Lung microvascular endothelial cell (primary cell): ENCODE measurements around the gene SLC25A31. TPM values are rescaled to one million over a fixed set of nuclear protein-coding genes. Genes with fewer than 3 reads are reported as not detected.
A peak's percentile ranks its signal among the peaks of the same experiment; 100 is the strongest.

Source experiments
- DNase-seq, 2 donors: peaks; one replicate each; pipeline versions ENCODE4 v3.0.0 to v3.0.0-alpha.2; 2010; ENCODE audit warnings: low read depth in 2 of 2
- total RNA-seq: library from RNA; depleted of rRNA; stranded (reverse); fragments of >200 nt; gene quantifications from 2 replicates; pipeline ENCODE4 v1.2.1, GENCODE V29; 2014

The SLC25A31 gene
- total RNA-seq: not detected in 2 replicates

DNA sequence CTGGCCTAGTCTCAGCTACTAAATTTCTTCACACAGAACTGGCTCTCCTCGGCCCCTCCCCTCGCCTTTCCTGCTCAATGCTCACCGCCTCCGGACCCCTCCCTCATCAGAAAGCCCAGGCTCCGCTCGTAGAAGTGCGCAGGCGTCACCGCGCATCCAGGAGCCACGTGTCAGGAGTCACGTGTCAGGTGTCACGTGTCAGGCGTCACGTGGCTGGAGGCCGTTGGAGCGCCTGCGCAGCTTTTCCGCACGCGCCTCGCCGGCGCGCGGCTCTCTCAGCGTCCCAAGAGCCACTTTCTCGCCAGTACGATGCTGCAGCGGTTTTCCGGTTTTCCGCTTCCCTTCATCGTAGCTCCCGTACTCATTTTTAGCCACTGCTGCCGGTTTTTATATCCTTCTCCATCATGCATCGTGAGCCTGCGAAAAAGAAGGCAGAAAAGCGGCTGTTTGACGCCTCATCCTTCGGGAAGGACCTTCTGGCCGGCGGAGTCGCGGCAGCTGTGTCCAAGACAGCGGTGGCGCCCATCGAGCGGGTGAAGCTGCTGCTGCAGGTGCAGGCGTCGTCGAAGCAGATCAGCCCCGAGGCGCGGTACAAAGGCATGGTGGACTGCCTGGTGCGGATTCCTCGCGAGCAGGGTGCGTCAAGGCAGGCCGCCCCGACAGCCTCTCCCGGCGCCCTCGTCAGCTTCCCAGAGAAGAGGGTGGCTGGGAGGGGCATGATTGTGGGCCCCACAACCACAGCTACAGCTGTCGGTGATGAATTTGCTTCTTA lies at the start of gene SLC25A31:
TSS of gene SLC25A31 (plus strand) at position 259 of the 772 bp plus-strand sequence. CDS start at position 405, 146 bp downstream.
- DNase-seq: no peak

DNA sequence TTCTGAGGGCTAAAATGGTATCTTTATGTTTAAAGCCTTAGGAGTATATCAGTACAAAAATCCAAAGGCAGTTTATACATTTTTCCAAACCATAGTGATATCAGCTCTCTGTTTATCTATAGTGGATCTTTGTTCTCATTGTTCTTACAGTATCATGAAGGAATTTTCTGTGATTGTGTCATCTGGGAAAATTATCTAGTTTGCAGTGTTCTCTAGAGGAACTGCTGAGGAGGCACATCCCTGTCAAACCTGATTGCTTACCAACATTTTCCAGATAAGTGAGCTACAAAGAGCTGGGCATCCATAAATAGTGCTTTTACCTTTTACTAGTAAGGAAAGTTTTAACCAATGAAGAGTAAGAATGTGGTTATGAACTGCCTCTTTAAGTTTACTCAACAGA lies 44.9 kb upstream of the SLC25A31 start:
- peak; percentile 22 to 51 for DNase-seq

DNA sequence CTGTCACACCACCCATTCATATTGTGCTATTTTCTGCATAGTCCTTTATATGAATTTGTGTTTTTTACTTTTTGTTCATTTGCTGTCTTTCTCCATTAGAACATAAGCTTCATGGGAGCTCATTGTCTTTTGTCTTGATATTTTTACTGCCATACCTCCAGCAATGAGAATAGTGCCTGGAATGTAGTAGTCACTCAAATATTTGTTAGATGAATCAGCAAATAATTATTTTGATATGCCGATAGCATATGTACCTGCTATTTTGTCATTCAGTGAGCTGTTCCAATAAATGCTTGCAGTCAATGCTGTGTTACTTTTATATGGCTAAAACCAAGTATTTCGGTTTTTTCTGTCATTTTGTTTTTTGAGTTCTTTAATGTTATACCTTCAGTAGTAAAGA lies 43.5 kb upstream of the SLC25A31 start:
- peak; percentile 26 for DNase-seq

DNA sequence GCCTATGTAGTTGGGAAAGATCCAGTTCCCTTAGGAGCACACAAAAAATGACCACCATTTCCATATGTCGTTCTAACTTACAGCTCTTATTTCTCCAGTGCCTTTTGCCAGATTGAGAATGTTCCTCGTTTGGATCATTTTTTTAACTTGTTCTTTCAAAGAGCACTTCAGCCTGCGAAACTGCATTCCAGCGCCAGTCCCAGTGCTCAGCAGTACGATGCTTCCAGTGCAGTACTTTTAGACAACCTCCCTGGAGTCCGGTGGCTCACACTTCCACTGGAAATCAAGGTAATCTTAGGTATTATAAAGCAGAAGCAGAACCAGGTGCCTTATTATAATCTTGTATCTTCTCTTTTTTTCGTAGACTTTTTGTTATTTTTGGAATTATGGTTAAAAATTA lies 42.6 kb upstream of the SLC25A31 start:
- no peak for DNase-seq

DNA sequence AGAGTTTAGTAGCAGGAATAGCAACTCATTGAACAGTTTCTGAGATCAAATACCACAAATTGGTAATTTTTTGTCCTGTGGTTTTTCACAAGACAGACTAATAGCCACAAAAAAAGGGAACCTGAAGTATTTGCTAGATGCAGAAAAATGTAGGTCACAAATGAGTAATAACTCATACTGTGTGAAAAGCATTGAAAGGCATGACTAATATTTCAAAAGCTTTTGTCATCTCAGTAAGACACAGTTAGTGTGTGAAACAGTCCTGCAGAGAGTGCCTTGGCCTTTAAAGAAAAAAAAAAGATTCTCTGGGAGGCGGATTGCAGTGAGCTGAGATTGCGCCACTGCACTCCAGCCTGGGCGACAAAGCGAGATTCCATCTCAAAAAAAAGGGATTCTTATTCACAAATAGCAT lies 31.4 kb upstream of the SLC25A31 start:
- DNase-seq: peak in 1 of 2 donors; percentile 64

DNA sequence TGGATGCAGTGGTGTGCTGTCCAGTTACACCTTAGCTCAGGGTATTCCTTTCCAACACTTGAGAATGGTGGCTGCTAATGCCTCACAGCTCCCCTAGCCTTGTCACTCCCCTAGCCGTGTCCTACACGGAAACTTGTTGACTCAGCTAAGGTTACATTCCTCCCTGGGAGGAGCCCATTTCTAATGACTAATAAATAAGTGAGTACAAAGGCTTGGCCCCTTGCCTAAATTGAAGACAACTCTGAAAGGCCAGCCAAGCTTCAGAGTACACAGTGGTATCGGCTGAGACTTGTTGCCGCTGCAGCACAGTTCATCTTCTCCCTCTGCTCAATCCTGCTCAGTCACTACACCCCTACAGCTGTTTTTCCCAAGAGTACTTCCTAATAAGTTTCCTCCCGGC lies 21.2 kb upstream of the SLC25A31 start:
- DNase-seq: peak; percentile 57 to 91

DNA sequence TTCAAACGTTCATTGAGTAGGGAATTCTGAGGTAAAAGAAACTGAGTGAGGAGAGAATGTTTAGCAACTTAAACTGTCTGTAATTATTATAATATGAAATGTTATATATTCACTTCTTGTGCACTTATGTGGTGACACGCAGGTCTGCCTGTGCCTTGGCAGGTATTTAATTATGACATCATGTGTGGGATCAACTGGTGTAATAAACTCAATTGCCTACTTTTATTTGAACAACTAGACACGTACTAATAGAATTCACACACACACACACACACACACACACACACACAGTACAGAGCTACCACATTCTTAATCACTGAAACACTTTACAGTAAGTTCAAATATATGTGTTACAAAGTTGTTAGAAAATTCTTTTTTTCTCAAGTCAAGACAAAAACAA lies 20.7 kb upstream of the SLC25A31 start:
- DNase-seq: peak in 1 of 2 donors; percentile 36

DNA sequence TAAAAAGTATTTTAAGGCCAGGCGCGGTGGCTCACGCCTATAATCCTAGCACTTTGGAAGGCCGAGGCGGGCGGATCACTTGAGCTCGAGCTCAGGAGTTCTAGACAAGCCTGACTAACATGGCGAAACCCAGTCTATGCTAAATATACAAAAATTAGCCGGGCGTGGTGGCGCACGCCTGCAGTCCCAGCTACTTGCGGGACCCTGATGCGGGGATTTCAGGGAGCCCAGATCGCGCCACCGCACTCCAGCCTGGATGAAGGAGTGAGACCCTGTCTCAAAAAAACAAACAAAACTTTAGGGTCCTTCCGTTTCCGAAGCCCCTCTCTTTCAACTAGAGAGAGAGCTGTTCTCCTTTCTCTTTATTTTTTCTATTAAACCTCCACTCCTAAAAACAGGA lies 1.2 kb downstream of the SLC25A31 start:
- DNase-seq: no peak

DNA sequence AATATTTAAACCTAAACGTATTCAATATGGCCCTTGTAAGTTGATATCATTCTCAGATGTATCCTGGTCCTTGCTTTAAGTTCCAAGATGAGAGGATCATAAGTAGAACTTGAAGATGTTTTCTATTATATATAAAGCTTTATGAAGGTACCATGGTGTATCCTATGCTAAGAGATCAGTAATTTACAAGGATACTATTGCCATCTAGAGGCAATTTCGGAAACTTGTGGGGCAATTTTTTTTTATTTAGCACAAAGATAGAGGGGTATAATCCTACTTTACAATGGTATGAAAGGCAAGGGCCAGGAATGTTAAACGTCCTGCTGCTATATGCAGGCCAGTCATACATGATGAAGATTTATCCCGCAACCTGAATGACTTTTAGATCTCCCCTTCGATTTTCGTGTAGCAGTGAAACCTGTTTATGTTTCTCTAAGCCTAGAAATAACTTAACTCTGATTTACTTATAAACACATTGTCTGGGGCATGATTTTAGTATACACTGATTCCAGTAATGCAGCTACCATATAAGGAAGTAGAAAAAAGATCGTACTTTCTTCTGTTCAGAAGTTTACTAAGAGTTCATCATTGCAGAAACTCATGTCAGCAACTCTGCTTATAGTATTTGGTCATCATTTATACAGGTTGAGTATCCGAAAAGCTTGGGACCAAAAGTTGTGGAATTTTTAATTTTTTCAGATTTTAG lies 2.6 kb downstream of the SLC25A31 start:
- peak; percentile 49 to 62 for DNase-seq

DNA sequence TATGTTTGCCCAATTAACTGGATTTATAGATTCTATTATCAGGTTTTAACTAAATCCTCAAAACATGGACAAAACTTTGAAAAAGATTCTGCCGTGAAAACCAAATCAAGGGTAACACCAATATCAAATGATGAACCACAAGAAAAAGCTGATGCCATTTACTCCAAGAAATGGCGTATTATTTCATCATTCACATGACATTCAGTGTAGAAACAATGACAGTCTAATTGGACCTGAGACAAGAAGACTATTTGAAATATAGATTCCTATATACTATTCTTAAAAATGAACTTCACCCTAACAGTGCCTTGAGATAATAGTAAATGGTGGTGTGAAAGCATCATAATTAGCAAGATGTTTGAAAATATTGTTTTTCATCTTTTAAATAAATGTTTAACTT lies 4.8 kb downstream of the SLC25A31 start:
- no peak for DNase-seq

DNA sequence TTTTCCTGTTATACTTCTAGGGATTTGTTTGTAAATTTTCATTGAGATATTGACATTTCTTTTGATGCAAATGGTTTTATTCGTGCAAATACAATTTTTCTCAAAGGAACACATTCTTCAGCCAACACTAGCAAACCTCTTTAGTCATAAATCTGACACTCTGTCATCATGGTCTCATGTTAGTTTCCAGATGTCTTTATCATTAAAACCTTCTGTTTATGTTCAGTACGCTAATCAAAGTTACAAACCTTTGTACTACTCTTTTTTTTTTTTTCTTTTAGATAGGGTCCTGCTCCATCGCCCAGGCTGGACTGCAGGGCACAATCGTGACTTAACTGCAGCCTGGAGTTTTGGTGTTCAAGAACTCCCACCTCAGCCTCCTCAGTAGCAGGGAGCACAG lies 7.1 kb downstream of the SLC25A31 start:
- DNase-seq: no peak

DNA sequence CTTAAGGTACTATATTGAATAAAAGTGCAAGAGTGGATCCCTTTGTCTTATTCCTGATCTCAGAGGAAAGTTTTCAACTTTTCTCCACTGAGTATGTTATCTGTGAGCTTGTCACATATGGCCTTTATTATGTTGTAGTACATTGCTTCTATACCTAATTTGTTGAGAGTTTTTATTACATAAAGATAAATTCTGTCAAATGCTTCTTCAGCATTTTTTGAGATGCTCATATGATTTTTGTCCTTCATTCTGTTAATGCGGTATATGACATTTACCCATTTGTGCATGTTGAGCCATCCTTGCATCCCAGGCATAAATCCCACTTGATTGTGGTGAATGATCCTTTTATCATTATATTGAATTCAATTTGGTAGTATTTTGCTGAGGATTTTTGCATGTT lies 11.0 kb downstream of the SLC25A31 start:
- no peak for DNase-seq

DNA sequence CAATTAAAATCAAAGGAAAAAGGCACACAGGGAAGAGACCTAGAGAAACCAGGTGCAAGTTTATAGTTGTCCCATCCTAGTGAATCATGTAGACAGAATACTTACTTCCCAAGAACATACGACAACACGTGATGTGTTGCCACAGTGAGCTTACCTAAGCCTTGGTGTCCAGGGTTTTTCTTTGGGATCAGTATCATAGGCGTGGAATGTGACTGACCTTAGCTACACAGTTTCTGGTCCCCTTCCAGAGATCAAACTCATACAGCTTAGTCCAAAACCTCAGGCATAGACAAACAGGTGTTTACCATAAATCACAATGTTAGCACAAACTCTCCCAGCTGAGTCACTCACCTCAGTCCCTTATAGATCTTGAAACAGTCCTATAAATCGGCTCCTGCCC lies 17.7 kb downstream of the SLC25A31 start:
- no peak for DNase-seq

DNA sequence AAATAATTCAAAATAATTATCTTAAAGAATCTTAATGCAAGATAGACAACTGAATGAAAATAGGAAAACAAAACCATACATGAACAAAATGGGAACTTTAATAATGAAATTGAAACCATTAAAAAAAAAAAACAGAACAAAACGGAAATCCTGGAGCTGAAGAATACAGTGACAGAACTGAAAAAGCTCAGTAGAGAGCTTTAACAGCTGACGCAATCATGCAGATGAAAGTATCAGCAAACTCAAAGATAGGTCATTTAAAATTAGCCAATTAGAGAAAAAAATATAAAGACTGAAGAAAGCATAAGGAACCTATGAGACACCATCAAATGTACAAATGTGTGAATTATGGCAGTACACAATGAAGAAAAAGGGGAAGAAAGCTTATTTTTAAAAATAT lies 18.8 kb downstream of the SLC25A31 start:
- no peak for DNase-seq

DNA sequence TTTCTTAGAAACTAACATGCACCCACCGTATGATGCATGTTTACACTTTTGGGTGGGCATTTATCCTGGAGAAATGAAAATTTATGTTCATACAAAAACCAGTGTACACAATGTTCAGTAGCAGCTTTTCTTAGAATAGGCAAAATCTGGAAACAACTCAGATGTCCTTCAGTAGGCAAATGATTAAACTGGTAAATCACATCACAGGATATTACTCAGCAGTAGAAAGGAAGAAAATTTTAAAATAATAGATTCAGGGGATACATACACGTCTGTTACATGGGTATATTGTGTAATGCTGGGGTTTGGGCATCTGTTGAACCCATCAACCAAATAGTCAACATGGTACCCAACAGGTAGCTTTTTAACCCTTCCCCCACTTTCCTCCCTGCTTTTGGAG lies 26.7 kb downstream of the SLC25A31 start:
- peak in 1 of 2 donors; percentile 3 for DNase-seq

DNA sequence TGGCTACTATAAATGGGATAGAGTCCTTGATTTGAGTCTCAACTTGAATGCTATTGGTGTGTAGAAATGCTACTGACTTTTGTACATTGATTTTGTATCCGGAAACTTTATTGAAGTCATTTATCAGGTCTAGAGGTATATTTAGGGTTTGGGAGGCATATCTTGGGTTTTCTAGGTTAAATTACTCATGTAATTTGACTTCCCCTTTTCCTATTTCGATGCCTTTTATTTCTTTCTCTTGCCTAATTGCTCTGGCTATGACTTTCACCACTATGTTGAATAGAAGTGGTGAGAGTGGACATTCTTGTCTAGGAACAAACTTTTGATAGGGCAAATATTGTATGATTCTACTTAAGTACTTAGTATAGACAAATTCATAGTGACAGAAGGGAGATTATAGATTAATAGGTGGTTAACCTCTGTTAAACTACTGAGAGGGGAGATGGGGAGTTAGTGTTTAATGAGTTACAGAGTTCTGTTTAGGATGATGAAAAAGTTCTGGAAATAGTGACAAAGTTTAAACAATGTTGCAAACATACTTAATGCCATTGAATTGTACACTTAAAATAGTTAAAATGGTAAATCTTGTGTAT lies 29.1 kb downstream of the SLC25A31 start:
- DNase-seq: no peak

DNA sequence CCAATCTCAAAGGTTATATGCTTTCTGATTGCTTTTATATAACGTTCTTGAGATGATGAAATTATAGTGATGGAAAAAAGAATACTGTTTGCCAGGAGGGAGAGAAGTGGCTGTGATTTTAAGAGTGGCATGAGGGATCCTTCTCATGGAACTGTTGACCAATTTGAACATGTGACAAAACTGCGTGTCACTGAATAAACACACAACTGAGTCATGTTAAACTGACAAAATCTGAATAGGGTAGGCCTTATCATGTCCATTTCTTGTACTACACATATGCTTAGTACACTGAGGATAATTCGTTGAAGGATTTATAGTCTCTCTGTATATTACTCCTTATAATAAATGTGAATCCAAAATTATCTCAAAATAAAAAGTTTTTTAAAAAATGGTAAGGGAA lies 29.7 kb downstream of the SLC25A31 start:
- DNase-seq: no peak

DNA sequence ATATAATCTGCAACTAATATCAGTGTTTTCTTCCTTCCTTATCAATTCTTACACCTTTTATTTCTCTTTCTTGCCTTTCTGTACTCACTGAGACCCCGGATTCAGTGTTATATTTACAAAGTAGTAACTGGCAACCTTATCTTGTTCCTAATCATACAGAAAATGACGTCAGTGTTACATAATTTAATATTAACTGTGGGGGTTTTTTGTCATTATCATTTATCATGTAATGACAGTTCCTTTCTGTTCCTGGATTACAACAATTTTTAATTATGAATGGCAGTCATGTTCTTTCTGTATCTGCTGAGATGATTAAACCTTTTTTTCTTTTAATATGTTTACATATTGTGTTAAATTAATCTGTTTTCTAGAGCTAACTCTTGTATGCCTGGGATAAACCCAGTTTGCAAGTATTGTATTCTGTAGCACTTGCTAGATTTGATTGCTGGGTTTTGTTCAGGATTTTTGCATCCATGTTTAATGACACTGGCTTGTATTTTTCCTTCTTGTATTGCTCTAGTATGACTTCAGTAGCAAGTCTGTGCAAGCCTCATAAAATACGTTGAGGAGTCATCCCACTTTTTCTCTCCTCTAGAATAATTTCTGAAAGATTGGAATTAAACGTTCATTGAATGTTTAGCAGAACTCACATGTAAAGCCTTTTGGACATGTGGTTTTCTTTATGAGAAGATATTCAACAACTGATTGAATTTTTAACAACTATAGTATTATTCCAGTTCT lies 41.5 kb downstream of the SLC25A31 start:
- DNase-seq: no peak

DNA sequence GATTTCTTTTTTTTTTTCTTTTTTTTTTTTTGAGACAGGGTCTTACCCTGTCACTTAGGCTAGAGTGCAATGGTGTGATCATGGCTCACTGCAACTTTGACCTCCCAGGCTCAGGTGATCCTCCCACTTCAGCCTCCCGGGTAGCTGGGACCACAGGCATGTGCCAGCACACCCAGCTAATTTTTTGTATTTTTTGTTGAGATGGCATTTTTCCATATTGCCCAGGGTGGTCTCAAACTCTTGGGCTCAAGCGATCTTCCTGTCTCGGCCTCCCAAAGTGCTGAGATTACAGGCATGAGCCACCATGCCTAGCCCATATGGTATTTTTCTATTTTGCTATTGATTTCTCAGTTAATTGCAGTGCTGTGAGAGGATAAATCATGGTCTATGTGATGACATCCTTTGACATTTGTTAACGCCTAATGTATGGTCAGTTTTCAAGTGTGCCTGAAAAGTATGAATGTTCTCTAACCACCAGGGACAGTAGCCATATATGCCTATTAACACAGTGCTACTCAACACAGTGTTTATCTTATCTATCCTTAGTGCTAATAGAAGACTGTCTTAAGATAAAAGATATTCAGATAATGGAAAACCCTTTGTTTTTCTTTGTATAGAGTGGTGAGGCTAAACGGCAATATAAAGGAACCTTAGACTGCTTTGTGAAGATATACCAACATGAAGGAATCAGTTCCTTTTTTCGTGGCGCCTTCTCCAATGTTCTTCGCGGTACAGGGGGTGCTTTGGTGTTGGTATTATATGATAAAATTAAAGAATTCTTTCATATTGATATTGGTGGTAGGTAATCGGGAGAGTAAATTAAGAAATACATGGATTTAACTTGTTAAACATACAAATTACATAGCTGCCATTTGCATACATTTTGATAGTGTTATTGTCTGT lies 42.8 kb downstream of the SLC25A31 start:
- no peak for DNase-seq

DNA sequence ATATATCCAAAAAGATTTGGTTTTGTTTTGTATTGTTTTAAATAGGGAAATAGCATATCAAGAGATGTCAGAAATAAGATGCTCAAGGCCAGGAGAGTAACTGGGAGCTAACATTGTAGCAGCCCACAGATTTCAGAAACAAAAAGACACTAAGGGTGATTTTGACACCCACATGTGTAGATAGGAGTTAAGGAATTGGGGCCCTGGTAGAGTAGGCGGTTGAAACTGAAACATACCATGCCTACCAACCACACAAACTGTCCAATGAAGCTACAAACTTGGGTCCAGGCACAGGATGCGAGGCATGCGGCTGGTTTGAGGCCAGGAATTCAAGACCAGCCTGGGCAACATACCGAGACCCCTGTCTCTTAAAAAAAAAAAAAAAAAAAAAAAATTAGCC lies 45.6 kb downstream of the SLC25A31 start:
- DNase-seq: no peak

DNA sequence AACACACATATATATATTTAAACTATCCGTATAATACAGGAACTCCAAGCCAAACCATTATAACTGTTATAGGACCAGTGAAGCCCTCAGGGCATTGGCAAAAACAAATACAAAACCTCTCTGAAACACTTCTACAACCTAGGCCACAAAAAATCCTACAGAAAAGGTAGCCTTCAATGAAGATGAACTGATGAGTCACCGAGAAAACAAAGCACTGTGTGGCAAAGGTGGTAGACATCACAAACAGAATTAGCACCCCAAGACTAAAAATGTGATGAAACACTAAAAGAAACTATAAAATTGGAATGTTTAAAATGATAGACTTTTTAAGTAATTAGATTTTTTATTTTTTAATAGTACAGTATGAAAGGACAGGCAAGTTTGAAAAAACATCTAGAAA lies 46.4 kb downstream of the SLC25A31 start:
- DNase-seq: no peak
